ENCODE measurements around the gene CLCA2. TPM values are rescaled to one million over a fixed set of nuclear protein-coding genes. Genes with fewer than 3 reads are reported as not detected.

CLCA2 gene, protein sequence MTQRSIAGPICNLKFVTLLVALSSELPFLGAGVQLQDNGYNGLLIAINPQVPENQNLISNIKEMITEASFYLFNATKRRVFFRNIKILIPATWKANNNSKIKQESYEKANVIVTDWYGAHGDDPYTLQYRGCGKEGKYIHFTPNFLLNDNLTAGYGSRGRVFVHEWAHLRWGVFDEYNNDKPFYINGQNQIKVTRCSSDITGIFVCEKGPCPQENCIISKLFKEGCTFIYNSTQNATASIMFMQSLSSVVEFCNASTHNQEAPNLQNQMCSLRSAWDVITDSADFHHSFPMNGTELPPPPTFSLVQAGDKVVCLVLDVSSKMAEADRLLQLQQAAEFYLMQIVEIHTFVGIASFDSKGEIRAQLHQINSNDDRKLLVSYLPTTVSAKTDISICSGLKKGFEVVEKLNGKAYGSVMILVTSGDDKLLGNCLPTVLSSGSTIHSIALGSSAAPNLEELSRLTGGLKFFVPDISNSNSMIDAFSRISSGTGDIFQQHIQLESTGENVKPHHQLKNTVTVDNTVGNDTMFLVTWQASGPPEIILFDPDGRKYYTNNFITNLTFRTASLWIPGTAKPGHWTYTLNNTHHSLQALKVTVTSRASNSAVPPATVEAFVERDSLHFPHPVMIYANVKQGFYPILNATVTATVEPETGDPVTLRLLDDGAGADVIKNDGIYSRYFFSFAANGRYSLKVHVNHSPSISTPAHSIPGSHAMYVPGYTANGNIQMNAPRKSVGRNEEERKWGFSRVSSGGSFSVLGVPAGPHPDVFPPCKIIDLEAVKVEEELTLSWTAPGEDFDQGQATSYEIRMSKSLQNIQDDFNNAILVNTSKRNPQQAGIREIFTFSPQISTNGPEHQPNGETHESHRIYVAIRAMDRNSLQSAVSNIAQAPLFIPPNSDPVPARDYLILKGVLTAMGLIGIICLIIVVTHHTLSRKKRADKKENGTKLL
- total RNA-seq: not detected

GRCh38 chr1:86423873-86424272, at the start of gene CLCA2:
TSS of gene CLCA2 (plus strand) at chr1:86424171. CDS start at chr1:86424248, 77 bp downstream.
- Histone ChIP-seq H3K4me1 (no peaks in the 10 kb centered on the region), H3K27ac (no peak within 1 kb of the TSS), H3K9me3 (no peaks in the 10 kb centered on the region), H3K4me3 (no peak within 1 kb of the TSS), H3K27me3 (no peaks in the 10 kb centered on the region), H3K36me3 (no peaks in the 10 kb centered on the region)
- intact Hi-C loops (cut with DNase I): no loop called here
- no peak for TF ChIP-seq CTCF (IDR thresholded peaks at IDR 0.05)
- DNase-seq (ENCODE audit: low spot score in 2 of 2): no peak

- Histone ChIP-seq H3K27me3 (no peaks in the 10 kb centered on the region), H3K36me3 (no peaks in the 10 kb centered on the region), H3K27ac (no peak overlapping the region), H3K9me3 (no peaks in the 10 kb centered on the region), H3K4me3 (no peak overlapping the region), H3K4me1 (peaks cover 0 to 3% of the 10 kb centered on the region in 2 donors)
- intact Hi-C loops (cut with DNase I): no loop called here
- DNase-seq (ENCODE audit: low spot score in 2 of 2): no peak
- TF ChIP-seq CTCF (IDR thresholded peaks at IDR 0.05): no peak
These were observed 48.3 kb upstream of the CLCA2 start for GRCh38 chr1:86375688-86376087.

DNA sequence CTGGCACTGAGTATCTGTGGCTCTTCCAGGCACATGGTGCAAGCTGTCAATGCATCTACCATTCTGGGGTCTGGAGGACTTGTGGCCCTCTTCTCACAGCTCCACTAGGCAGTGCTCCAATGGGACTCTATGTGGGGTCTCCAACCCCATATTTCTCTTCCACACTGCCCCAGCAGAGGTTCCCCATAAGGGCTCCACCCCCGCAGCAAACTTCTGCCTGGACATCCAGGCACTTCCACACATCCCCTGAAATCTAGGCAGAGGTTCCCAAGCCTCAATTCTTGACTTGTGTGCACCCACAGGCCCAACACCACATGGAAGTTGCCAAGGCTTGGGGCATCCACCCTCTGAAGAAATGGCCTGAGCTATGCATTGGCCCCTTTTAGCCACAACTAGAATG, 46.6 kb upstream of the CLCA2 start:
- TF ChIP-seq CTCF (IDR thresholded peaks at IDR 0.05): no peak
- H3K27me3 ChIP-seq: no peaks in the 10 kb centered on the region
- intact Hi-C loops (cut with DNase I): no loop called here
- H3K9me3 ChIP-seq: no peaks in the 10 kb centered on the region
- no peak for DNase-seq (ENCODE audit: low spot score in 2 of 2)
- peaks cover 0 to 3% of the 10 kb centered on the region in 2 donors for H3K4me1 ChIP-seq
- no peaks in the 10 kb centered on the region for H3K36me3 ChIP-seq
- H3K27ac ChIP-seq: no peak overlapping the region
- no peak overlapping the region for H3K4me3 ChIP-seq

GRCh38 chr1:86378813-86379212, 45.2 kb upstream of the CLCA2 start:
- Histone ChIP-seq H3K4me3 (no peak overlapping the region), H3K9me3 (no peaks in the 10 kb centered on the region), H3K4me1 (peaks cover 0 to 3% of the 10 kb centered on the region in 2 donors), H3K27me3 (no peaks in the 10 kb centered on the region), H3K36me3 (no peaks in the 10 kb centered on the region), H3K27ac (no peak overlapping the region)
- DNase-seq (ENCODE audit: low spot score in 2 of 2): no peak
- TF ChIP-seq CTCF (IDR thresholded peaks at IDR 0.05): no peak
- intact Hi-C loops (cut with DNase I): no loop called here

- no peak overlapping the region for H3K27ac ChIP-seq
- intact Hi-C loops (cut with DNase I): loop anchor here (2.0 to 10.0 kb wide), 3 partner anchors 122 to 704 kb away; no protein-coding TSS in a partner anchor
- TF ChIP-seq CTCF (IDR thresholded peaks at IDR 0.05): peak; percentile 60 to 77 (median 66)
These were observed 43.6 kb upstream of the CLCA2 start for GRCh38 chr1:86380257-86380861.

More at GRCh38 chr1:86380257-86380861, 43.6 kb upstream of the CLCA2 start:
- no peak for DNase-seq (ENCODE audit: low spot score in 2 of 2)
- H3K9me3 ChIP-seq: no peaks in the 10 kb centered on the region
- H3K27me3 ChIP-seq: no peaks in the 10 kb centered on the region
- peaks cover 0 to 3% of the 10 kb centered on the region in 2 donors for H3K4me1 ChIP-seq
- H3K4me3 ChIP-seq: no peak overlapping the region
- no peaks in the 10 kb centered on the region for H3K36me3 ChIP-seq
